ENCODE measurements around the gene TRIM10. TPM values are rescaled to one million over a fixed set of nuclear protein-coding genes. Genes with fewer than 3 reads are reported as not detected.

TRIM10 gene
- polyA plus RNA-seq, 4 donors = 0.29 to 1.3 (median 0.37) TPM

Other genes starting within 250 kb of the TRIM10 start
- gene HLA-A, start 218.7 kb downstream of the TRIM10 start, polyA plus RNA-seq (ENCODE audit: insufficient read length in 4 of 4) = 100 to 1,000 TPM; 162 to 262 (median 187) TPM
- gene POLR1H, start 99.9 kb downstream of the TRIM10 start, polyA plus RNA-seq (ENCODE audit: insufficient read length in 4 of 4) = 10 to 100 TPM; 32.7 to 45.6 (median 40.1) TPM
- 10 to 100 TPM; 59.8 to 66.7 (median 65.0) TPM for gene PPP1R11, start 94.0 kb downstream of the TRIM10 start, polyA plus RNA-seq (ENCODE audit: insufficient read length in 4 of 4)
- gene RNF39, start 85.4 kb downstream of the TRIM10 start, polyA plus RNA-seq (ENCODE audit: insufficient read length in 4 of 4) = 1 to 10 TPM; 1.2 to 1.8 (median 1.6) TPM
- under 1 TPM in 1 of 4 donors, not detected in 3; 0.21 TPM for gene TRIM31, start 48.1 kb downstream of the TRIM10 start, polyA plus RNA-seq (ENCODE audit: insufficient read length in 4 of 4)
- gene TRIM40, start 25.1 kb downstream of the TRIM10 start, polyA plus RNA-seq (ENCODE audit: insufficient read length in 4 of 4) = under 1 TPM in 1 of 4 donors, not detected in 3; 0.08 TPM
- under 1 TPM; 0.10 to 0.62 (median 0.14) TPM for gene TRIM15, start 2.3 kb upstream of the TRIM10 start, polyA plus RNA-seq (ENCODE audit: insufficient read length in 4 of 4)
- 10 to 100 TPM; 33.3 to 42.3 (median 37.7) TPM for gene TRIM26, start 52.2 kb upstream of the TRIM10 start, polyA plus RNA-seq (ENCODE audit: insufficient read length in 4 of 4)
- 10 to 100 TPM; 12.3 to 15.5 (median 13.2) TPM for gene TRIM39, start 165.7 kb upstream of the TRIM10 start, polyA plus RNA-seq (ENCODE audit: insufficient read length in 4 of 4)
- gene RPP21, start 183.9 kb upstream of the TRIM10 start, polyA plus RNA-seq (ENCODE audit: insufficient read length in 4 of 4) = 10 to 100 TPM; 26.8 to 51.2 (median 36.0) TPM